B cell (primary cell): ENCODE results near the gene ZNF766. TPM values are rescaled to one million over a fixed set of nuclear protein-coding genes. Genes with fewer than 3 reads are reported as not detected.

ENCODE experiments used
- ATAC-seq: fragments of 200-7000 bp; cut with Tn5 transposase; one replicate; pipeline ENCODE4 v1.10.0; 2021; ENCODE audit warnings: low read depth, mild to moderate bottlenecking, moderate number of reproducible peaks, moderate library complexity
- CTCF ChIA-PET: fragments of 350-600 bp; sonication (Branson Sonifier 250); formaldehyde crosslinking; loops from one replicate; lab custom pipeline; 2021; ENCODE audit warnings: antibody characterized with exemption, inconsistent platforms; lab: Charles Lee
- POLR2A ChIA-PET: fragments of 350-600 bp; sonication (Branson Sonifier 250); formaldehyde crosslinking; loops from one replicate; lab custom pipeline; 2021; ENCODE audit warnings: antibody characterized with exemption; lab: Charles Lee
- DNase-seq: peaks from one replicate; pipeline ENCODE4 v3.0.0; 2013
- H2AFZ ChIP-seq: 2 replicates; pipeline ENCODE4 v1.6.1; 2012; ENCODE audit warnings: mild to moderate bottlenecking, low read depth, low read length; ENCODE audit not compliant: insufficient read depth, poor library complexity, severe bottlenecking
- H3K27ac ChIP-seq, 2 donors: 1 replicate in 1 of 2; 2 replicates in 1 of 2; pipeline ENCODE4 v1.5.1; 2012 to 2013; ENCODE audit warnings: low read length in 2 of 2, mild to moderate bottlenecking in 2 of 2, moderate library complexity in 1 of 2
- H3K27me3 ChIP-seq, 4 experiments: fragments of 200-600 bp in 1 of 4; sonication (generic) in 1 of 4; replicated peaks in 1 of 4; 1 replicate in 2 of 4; 2 replicates in 2 of 4; pipeline versions ENCODE4 v1.6.1 to v1.7.0; 2013 to 2016; ENCODE audit warnings: low read length in 3 of 4, mild to moderate bottlenecking in 2 of 4, mixed read lengths in 1 of 4, moderate library complexity in 1 of 4; ENCODE audit not compliant: insufficient read depth in 4 of 4, control insufficient read depth in 3 of 4; ENCODE audit errors: control extremely low read depth in 1 of 4
- H3K36me3 ChIP-seq, 2 experiments: replicated peaks in 1 of 2; 1 replicate in 1 of 2; 2 replicates in 1 of 2; pipeline versions ENCODE4 v1.6.1 to v1.7.1; 2013; ENCODE audit warnings: low read length in 1 of 2; ENCODE audit not compliant: insufficient read depth in 2 of 2, control insufficient read depth in 1 of 2; ENCODE audit errors: control extremely low read depth in 1 of 2, extremely low read depth in 1 of 2
- H3K4me1 ChIP-seq, 2 donors: fragments of 200-600 bp in 1 of 2; sonication (generic) in 1 of 2; 1 replicate in 1 of 2; 2 replicates in 1 of 2; pipeline versions ENCODE4 v1.5.1 to v1.6.1; 2013 to 2017; ENCODE audit warnings: low read length in 2 of 2; ENCODE audit not compliant: control insufficient read depth in 2 of 2, insufficient read depth in 2 of 2
- H3K4me2 ChIP-seq: replicated peaks from 2 replicates; pipeline ENCODE3; 2012; ENCODE audit warnings: mild to moderate bottlenecking, low read depth, low read length; ENCODE audit not compliant: poor library complexity, severe bottlenecking
- H3K4me3 ChIP-seq, 5 experiments: fragments of 200-600 bp in 1 of 5; sonication (generic) in 1 of 5; 1 replicate in 3 of 5; 2 replicates in 2 of 5; pipeline versions ENCODE4 v1.5.1 to v1.7.0; 2011 to 2016; ENCODE audit warnings: low read length in 4 of 5, mild to moderate bottlenecking in 4 of 5, low read depth in 2 of 5, control low read depth in 1 of 5, moderate library complexity in 1 of 5; ENCODE audit not compliant: insufficient read depth in 1 of 5; ENCODE audit errors: control extremely low read depth in 1 of 5, extremely low read depth in 1 of 5
- H3K79me2 ChIP-seq: fragments of 200-600 bp; sonication (generic); one replicate; pipeline ENCODE4 v1.6.0; 2016; ENCODE audit warnings: low read length; ENCODE audit not compliant: control insufficient read depth, insufficient read depth
- H3K9ac ChIP-seq: fragments of 200-600 bp; sonication (generic); 2 replicates; pipeline ENCODE4 v1.6.1; 2017; ENCODE audit warnings: mild to moderate bottlenecking, low read length, moderate library complexity
- H3K9me3 ChIP-seq, 3 donors: one replicate each; pipeline versions ENCODE4 v1.6.1 to v1.7.1; 2013; ENCODE audit warnings: low read length in 2 of 3; ENCODE audit not compliant: control insufficient read depth in 2 of 3, insufficient read depth in 1 of 3; ENCODE audit errors: control extremely low read depth in 1 of 3
- H4K20me1 ChIP-seq: 2 replicates; pipeline ENCODE4 v1.6.0; 2012; ENCODE audit warnings: mild to moderate bottlenecking, low read length; ENCODE audit not compliant: insufficient read depth, control insufficient read depth, poor library complexity, severe bottlenecking
- H3K27ac Mint-ChIP-seq: one replicate; pipeline ENCODE4 v1.8.0; 2021; ENCODE audit warnings: mixed read lengths
- H3K27me3 Mint-ChIP-seq: one replicate; pipeline ENCODE4 v1.8.0; 2021; ENCODE audit warnings: mixed read lengths
- H3K4me1 Mint-ChIP-seq: one replicate; pipeline ENCODE4 v1.8.0; 2021; ENCODE audit warnings: mixed read lengths
- H3K4me3 Mint-ChIP-seq: one replicate; pipeline ENCODE4 v1.8.0; 2021; ENCODE audit warnings: mixed read lengths
- H3K9me3 Mint-ChIP-seq: one replicate; pipeline ENCODE4 v1.8.0; 2022; ENCODE audit warnings: mixed read lengths; ENCODE audit not compliant: insufficient read depth
- EZH2 ChIP-seq: IDR thresholded peaks from 2 replicates; pipeline ENCODE4 v1.6.1; 2012; ENCODE audit warnings: borderline replicate concordance, low read depth, mild to moderate bottlenecking, moderate library complexity, low read length; ENCODE audit not compliant: insufficient read depth, poor library complexity, severe bottlenecking
- WGBS: methylation state at CpG from one replicate; pipeline ENCODE4 v1.1.5; 2013; ENCODE audit warnings: missing lambda C conversion rate; ENCODE audit not compliant: insufficient coverage; 5-methylcytosine and 5-hydroxymethylcytosine counted together
- intact Hi-C: fragments of 100-400 bp; cut with micrococcal nuclease; formaldehyde crosslinking; loops from one replicate; pipeline ENCODE4 v1.10.0; 2022
- polyA plus RNA-seq: library from polyadenylated mRNA; depleted of rRNA; stranded (reverse); fragments of >200 nt; gene quantifications from 2 replicates; pipeline ENCODE4 v1.2.3, GENCODE V29; 2012
- total RNA-seq, 2 donors: library from RNA; stranded (reverse); fragments of 120-200 nt in 1 of 2; gene quantifications; 1 replicate in 1 of 2; 2 replicates in 1 of 2; pipeline versions ENCODE4 v1.2.3 to v1.2.4, GENCODE V29; 2013 to 2022
- TF ChIP-seq, protein P1 (sequence below): fragments of 200-600 bp; IDR thresholded peaks from one replicate; pipeline ENCODE4 v1.8.0; 2022; ENCODE audit warnings: antibody characterized with exemption, mild to moderate bottlenecking

Gene ZNF766
- total and polyA plus RNA-seq, 2 donors (not counting 1 experiment from before 2014, with no cell fraction given) = 9.9 to 48.3 TPM

DNA sequence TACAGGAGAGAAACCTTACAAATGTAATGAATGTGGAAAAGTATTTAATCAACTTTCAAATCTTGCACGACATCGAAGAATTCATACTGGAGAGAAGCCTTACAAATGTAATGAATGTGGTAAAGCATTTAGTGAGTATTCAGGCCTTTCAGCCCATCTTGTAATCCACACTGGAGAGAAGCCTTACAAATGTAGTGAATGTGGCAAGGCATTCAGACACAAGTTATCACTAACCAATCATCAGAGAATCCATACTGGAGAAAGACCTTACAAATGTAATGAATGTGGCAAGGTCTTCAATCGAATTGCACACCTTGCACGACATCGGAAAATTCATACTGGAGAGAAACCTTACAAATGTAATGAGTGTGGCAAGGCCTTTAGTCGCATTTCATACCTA is 53.0 kb downstream of the ZNF766 start:
- intact Hi-C loops = no loop called here
- no peak for ATAC-seq
- Histone ChIP-seq H3K27me3 (no peaks in the 10 kb centered on the region), H3K4me1 (no peaks in the 10 kb centered on the region), H3K27ac (no peak overlapping the region), H3K9me3 (peaks cover 45 to 96% (median 46%) of the 10 kb centered on the region in 3 donors), H3K4me3 (peak overlapping the region in 1 of 5 experiments; percentile 42), H3K4me2 (no peak overlapping the region), H2AFZ (no peak overlapping the region), H3K9ac (peak overlapping the region; percentile 9), H3K36me3 (peaks cover 10 to 55% of the 10 kb centered on the region in 2 experiments), H3K79me2 (peaks cover 6% of the 10 kb centered on the region), H4K20me1 (no peaks in the 10 kb centered on the region)
- Mint-ChIP-seq H3K27me3 (no peaks in the 10 kb centered on the region), H3K9me3 (peaks cover 22% of the 10 kb centered on the region), H3K4me3 (no peak overlapping the region), H3K27ac (no peak overlapping the region), H3K4me1 (no peaks in the 10 kb centered on the region)
- no peak for TF ChIP-seq EZH2
- TF ChIP-seq, protein P1, sequence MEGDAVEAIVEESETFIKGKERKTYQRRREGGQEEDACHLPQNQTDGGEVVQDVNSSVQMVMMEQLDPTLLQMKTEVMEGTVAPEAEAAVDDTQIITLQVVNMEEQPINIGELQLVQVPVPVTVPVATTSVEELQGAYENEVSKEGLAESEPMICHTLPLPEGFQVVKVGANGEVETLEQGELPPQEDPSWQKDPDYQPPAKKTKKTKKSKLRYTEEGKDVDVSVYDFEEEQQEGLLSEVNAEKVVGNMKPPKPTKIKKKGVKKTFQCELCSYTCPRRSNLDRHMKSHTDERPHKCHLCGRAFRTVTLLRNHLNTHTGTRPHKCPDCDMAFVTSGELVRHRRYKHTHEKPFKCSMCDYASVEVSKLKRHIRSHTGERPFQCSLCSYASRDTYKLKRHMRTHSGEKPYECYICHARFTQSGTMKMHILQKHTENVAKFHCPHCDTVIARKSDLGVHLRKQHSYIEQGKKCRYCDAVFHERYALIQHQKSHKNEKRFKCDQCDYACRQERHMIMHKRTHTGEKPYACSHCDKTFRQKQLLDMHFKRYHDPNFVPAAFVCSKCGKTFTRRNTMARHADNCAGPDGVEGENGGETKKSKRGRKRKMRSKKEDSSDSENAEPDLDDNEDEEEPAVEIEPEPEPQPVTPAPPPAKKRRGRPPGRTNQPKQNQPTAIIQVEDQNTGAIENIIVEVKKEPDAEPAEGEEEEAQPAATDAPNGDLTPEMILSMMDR = no peak
- no CpG with 5 or more reads among the region's 6 CpGs for WGBS
- POLR2A ChIA-PET = no interaction called here
- CTCF ChIA-PET = no interaction called here
- DNase-seq = no peak

DNA sequence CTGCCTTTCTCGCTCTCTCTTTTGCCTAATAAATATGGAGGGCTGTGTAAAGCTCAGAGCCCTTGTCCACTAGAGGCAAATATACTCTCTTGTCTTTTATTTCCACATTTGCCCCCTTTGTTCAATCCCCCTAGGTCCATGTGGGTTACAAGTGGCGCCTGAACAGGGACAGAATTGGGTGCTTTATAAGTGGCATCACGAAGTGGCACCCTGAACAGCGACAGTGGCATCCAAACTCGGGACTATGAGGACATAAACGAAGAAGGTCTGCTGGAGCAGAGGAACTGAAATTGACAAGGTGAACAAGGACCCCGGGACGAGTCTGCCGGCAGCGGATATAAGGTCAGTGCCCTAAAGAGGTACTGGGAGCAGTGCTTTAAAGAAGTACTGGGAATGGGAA is 62.4 kb downstream of the ZNF766 start:
- Mint-ChIP-seq H3K4me3 (no peak overlapping the region), H3K27ac (no peak overlapping the region), H3K27me3 (no peaks in the 10 kb centered on the region), H3K9me3 (peaks cover 22% of the 10 kb centered on the region), H3K4me1 (peaks cover 7% of the 10 kb centered on the region)
- Histone ChIP-seq H3K4me2 (no peak overlapping the region), H3K27ac (no peak overlapping the region), H3K27me3 (no peaks in the 10 kb centered on the region), H4K20me1 (no peaks in the 10 kb centered on the region), H3K79me2 (no peaks in the 10 kb centered on the region), H3K4me3 (no peak overlapping the region), H3K36me3 (no peaks in the 10 kb centered on the region), H2AFZ (no peak overlapping the region), H3K9me3 (peaks cover 13 to 79% (median 73%) of the 10 kb centered on the region in 3 donors), H3K9ac (no peak overlapping the region), H3K4me1 (peaks cover 1 to 10% of the 10 kb centered on the region in 2 donors)
- ChIA-PET CTCF (no interaction called here), POLR2A (no interaction called here)
- no peak for ATAC-seq
- peak; percentile 23 for DNase-seq
- no peak for TF ChIP-seq EZH2
- TF ChIP-seq, protein P1 = no peak
- intact Hi-C loops = no loop called here
- WGBS = 80% methylated on average over 9 of the region's 10 CpGs
